ENCODE results near the gene NGLY1. TPM values are rescaled to one million over a fixed set of nuclear protein-coding genes. Genes with fewer than 3 reads are reported as not detected.

Gene NGLY1
- total and polyA plus RNA-seq, 2 experiments from 2014 or later, result 28.9 to 30.4 TPM

DNA sequence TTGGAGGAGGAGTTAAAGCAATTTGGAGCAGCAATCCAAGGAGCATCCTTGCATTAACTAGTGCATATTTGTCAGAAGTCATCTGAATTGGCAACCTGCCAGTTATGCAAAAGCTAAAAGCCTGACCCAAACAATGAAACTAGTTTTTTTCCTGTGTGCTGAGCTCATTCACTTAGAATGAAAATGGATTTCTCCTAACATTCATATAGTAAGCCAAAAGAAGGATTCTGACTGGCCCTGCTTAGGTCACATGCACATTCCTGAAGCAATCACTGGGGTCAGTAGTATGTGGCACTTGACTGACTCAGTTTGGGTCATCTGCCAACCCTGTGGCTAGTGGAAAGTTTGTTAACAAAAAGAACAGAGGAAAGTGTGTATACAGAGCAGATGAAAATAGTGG lies 37.1 kb upstream of the NGLY1 start:
- H4K20me1 ChIP-seq (ENCODE audit: insufficient read depth), result no peaks in the 10 kb centered on the region
- H3K9ac ChIP-seq, result peak overlapping the region; percentile 58
- peak overlapping the region; percentile 45 for H3K4me2 ChIP-seq (ENCODE audit: unreplicated experiment)
- H3F3A ChIP-seq (ENCODE audit: insufficient read depth), result peaks cover 18% of the 10 kb centered on the region
- peaks cover 13% of the 10 kb centered on the region for H3K4me1 ChIP-seq (ENCODE audit: insufficient read depth)
- no peaks in the 10 kb centered on the region for H3K36me3 ChIP-seq (ENCODE audit: low read depth)
- H2AFZ ChIP-seq, result peak overlapping the region; percentile 58
- no peaks in the 10 kb centered on the region for H3K9me2 ChIP-seq (ENCODE audit: insufficient read depth)
- DNase-seq, result peak; percentile 97
- H3K4me3 ChIP-seq, result peak overlapping the region; percentile 14; the same call in 1 of the 2 replicates
- no peaks in the 10 kb centered on the region for H3K9me3 ChIP-seq (ENCODE audit: low read depth)
- H3K27me3 ChIP-seq (replicated peaks; ENCODE audit: insufficient read depth), result no peaks in the 10 kb centered on the region; the same call in 1 of the 2 replicates
- no peak for TF ChIP-seq EZH2phosphoT487 (IDR thresholded peaks at IDR 0.05; ENCODE audit: insufficient read depth, low read depth)
- TF ChIP-seq EZH2 (IDR thresholded peaks at IDR 0.05; ENCODE audit: insufficient read depth, poor library complexity, severe bottlenecking), result no peak
- H3K27ac ChIP-seq, result peak overlapping the region; percentile 77
- H3K79me2 ChIP-seq (ENCODE audit: insufficient read depth), result no peaks in the 10 kb centered on the region
- in situ Hi-C loops (cut with MboI), result no loop called here

DNA sequence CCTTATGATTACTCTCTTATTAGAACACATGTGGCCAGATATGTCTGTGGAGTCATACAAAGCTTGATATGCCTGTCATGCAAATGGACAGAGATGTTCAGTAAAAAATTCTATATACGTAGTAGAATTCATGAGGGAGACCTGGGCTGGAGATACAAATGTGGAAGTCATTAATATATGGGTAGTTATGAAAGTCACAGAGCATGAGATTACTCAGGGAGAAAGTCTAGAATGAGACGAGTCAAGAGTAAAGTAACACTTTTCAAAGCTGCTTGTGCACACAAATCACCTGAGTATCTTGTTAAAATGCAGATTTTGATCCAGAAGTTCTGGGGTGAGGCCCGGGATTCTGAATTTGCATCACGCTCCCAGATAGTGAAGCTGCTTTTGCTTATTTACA lies 35.1 kb upstream of the NGLY1 start:
- TF ChIP-seq EZH2phosphoT487 (IDR thresholded peaks at IDR 0.05; ENCODE audit: insufficient read depth, low read depth) (no peak), EZH2 (IDR thresholded peaks at IDR 0.05; ENCODE audit: insufficient read depth, poor library complexity, severe bottlenecking) (no peak)
- H3K27ac ChIP-seq, result no peak overlapping the region
- peaks cover 13% of the 10 kb centered on the region for H3K4me1 ChIP-seq (ENCODE audit: insufficient read depth)
- no peaks in the 10 kb centered on the region; the same call in 1 of the 2 replicates for H3K27me3 ChIP-seq (replicated peaks; ENCODE audit: insufficient read depth)
- DNase-seq, result no peak
- H2AFZ ChIP-seq, result no peak overlapping the region
- H3K79me2 ChIP-seq (ENCODE audit: insufficient read depth), result no peaks in the 10 kb centered on the region
- 53 to 55% methylated on average over 4 of the region's 4 CpGs for WGBS, 2 experiments (ENCODE audit: low coverage in 1 of 2, low lambda C conversion rate in 2 of 2, missing lambda C conversion rate in 2 of 2)
- H3K4me2 ChIP-seq (ENCODE audit: unreplicated experiment), result no peak overlapping the region
- peaks cover 18% of the 10 kb centered on the region for H3F3A ChIP-seq (ENCODE audit: insufficient read depth)
- no peak overlapping the region for H3K4me3 ChIP-seq
- no peak overlapping the region for H3K9ac ChIP-seq
- H3K9me3 ChIP-seq (ENCODE audit: low read depth), result no peaks in the 10 kb centered on the region
- H3K9me2 ChIP-seq (ENCODE audit: insufficient read depth), result no peaks in the 10 kb centered on the region
- no peaks in the 10 kb centered on the region for H4K20me1 ChIP-seq (ENCODE audit: insufficient read depth)
- H3K36me3 ChIP-seq (ENCODE audit: low read depth), result no peaks in the 10 kb centered on the region
- in situ Hi-C loops (cut with MboI), result no loop called here

DNA sequence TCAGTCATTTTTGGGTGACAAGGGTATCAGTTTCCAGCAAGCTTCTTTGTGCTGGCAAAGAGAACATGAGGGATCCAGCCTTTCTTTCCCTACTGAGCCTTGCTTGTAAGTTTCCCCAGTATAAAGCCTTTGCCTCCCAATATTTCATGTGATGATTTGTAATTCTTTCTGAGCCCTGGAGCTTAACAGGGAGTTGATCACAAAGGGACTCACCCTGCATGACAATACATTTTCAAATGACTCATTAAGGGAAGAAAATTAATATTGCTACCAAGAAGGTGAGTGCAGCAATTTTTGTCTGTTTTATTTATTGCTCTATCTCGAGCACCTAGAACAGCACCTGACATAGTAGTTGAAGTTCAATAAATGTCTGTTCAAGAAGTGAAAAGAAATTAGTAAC lies 34.4 kb upstream of the NGLY1 start:
- in situ Hi-C loops (cut with MboI), result no loop called here
- 52 to 53% methylated on average over 1 of the region's 1 CpG for WGBS, 2 experiments (ENCODE audit: low coverage in 1 of 2, low lambda C conversion rate in 2 of 2, missing lambda C conversion rate in 2 of 2)
- Histone ChIP-seq H2AFZ (no peak overlapping the region), H3K9ac (no peak overlapping the region), H3K36me3 (ENCODE audit: low read depth) (no peaks in the 10 kb centered on the region), H3K4me3 (no peak overlapping the region), H3K9me2 (ENCODE audit: insufficient read depth) (no peaks in the 10 kb centered on the region), H3K79me2 (ENCODE audit: insufficient read depth) (no peaks in the 10 kb centered on the region), H3K27ac (no peak overlapping the region), H3K4me2 (ENCODE audit: unreplicated experiment) (no peak overlapping the region), H3K4me1 (ENCODE audit: insufficient read depth) (peaks cover 13% of the 10 kb centered on the region), H4K20me1 (ENCODE audit: insufficient read depth) (no peaks in the 10 kb centered on the region), H3K27me3 (replicated peaks; ENCODE audit: insufficient read depth) (no peaks in the 10 kb centered on the region; the same call in 1 of the 2 replicates), H3F3A (ENCODE audit: insufficient read depth) (peaks cover 18% of the 10 kb centered on the region), H3K9me3 (ENCODE audit: low read depth) (no peaks in the 10 kb centered on the region)
- DNase-seq, result no peak
- TF ChIP-seq EZH2 (IDR thresholded peaks at IDR 0.05; ENCODE audit: insufficient read depth, poor library complexity, severe bottlenecking) (no peak), EZH2phosphoT487 (IDR thresholded peaks at IDR 0.05; ENCODE audit: insufficient read depth, low read depth) (no peak)

DNA sequence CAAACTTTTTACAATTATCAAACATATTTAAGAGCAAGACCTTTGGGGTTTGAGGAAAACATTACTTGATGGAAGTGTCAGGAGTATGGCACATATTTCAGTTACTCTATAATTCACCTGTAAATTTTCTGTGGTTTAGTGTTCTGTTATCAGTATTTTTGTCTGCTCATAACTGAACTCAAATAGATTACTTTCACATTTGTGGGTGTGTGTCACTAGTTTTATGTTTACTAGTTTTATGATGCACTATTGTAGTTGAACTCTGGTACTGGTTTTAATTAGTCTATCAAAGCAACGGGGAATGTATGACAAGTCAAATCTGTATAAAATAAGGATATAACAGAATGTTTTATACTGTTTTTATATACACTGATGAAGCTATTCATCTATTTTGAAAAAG lies 33.9 kb upstream of the NGLY1 start:
- Histone ChIP-seq H3K27ac (no peak overlapping the region), H3K4me2 (ENCODE audit: unreplicated experiment) (no peak overlapping the region), H3K4me3 (no peak overlapping the region), H3K9ac (no peak overlapping the region), H3F3A (ENCODE audit: insufficient read depth) (peaks cover 18% of the 10 kb centered on the region), H3K79me2 (ENCODE audit: insufficient read depth) (no peaks in the 10 kb centered on the region), H3K9me3 (ENCODE audit: low read depth) (no peaks in the 10 kb centered on the region), H3K9me2 (ENCODE audit: insufficient read depth) (no peaks in the 10 kb centered on the region), H2AFZ (no peak overlapping the region), H3K27me3 (replicated peaks; ENCODE audit: insufficient read depth) (no peaks in the 10 kb centered on the region; the same call in 1 of the 2 replicates), H3K36me3 (ENCODE audit: low read depth) (no peaks in the 10 kb centered on the region), H3K4me1 (ENCODE audit: insufficient read depth) (peaks cover 13% of the 10 kb centered on the region), H4K20me1 (ENCODE audit: insufficient read depth) (no peaks in the 10 kb centered on the region)
- TF ChIP-seq EZH2 (IDR thresholded peaks at IDR 0.05; ENCODE audit: insufficient read depth, poor library complexity, severe bottlenecking), result no peak
- TF ChIP-seq EZH2phosphoT487 (IDR thresholded peaks at IDR 0.05; ENCODE audit: insufficient read depth, low read depth), result no peak
- in situ Hi-C loops (cut with MboI), result no loop called here
- 0% methylated on average over 1 of the region's 1 CpG for WGBS, 2 experiments (ENCODE audit: low coverage in 1 of 2, low lambda C conversion rate in 2 of 2, missing lambda C conversion rate in 2 of 2)
- DNase-seq, result no peak

DNA sequence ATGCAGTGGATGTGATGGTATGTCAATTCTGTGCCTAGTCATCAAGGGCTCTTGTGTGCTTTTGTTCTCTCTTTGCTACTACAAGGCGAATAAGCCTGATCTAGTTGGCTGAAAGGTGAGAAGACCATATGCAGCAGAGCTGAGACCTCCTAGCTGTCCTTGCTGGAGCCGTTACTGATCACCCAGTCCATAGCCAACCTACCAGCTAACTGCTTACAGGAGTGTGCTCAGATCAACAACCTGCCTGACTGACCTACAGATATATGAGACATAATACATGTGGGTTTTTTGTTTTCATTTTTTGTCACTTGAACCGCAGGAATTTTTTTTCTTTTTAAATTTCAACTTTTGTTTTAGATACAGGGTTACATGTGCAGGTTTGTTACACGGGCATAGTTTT lies 29.4 kb upstream of the NGLY1 start:
- no peak overlapping the region for H3K4me3 ChIP-seq
- no peaks in the 10 kb centered on the region for H3K9me2 ChIP-seq (ENCODE audit: insufficient read depth)
- TF ChIP-seq EZH2phosphoT487 (IDR thresholded peaks at IDR 0.05; ENCODE audit: insufficient read depth, low read depth) (no peak), EZH2 (IDR thresholded peaks at IDR 0.05; ENCODE audit: insufficient read depth, poor library complexity, severe bottlenecking) (no peak)
- no peaks in the 10 kb centered on the region for H3K36me3 ChIP-seq (ENCODE audit: low read depth)
- 63 to 67% methylated on average over 4 of the region's 4 CpGs for WGBS, 2 experiments (ENCODE audit: low coverage in 1 of 2, low lambda C conversion rate in 2 of 2, missing lambda C conversion rate in 2 of 2)
- no peaks in the 10 kb centered on the region for H3F3A ChIP-seq (ENCODE audit: insufficient read depth)
- H3K4me1 ChIP-seq (ENCODE audit: insufficient read depth), result no peaks in the 10 kb centered on the region
- H3K79me2 ChIP-seq (ENCODE audit: insufficient read depth), result no peaks in the 10 kb centered on the region
- DNase-seq, result no peak
- no peaks in the 10 kb centered on the region for H4K20me1 ChIP-seq (ENCODE audit: insufficient read depth)
- no peak overlapping the region for H3K27ac ChIP-seq
- H2AFZ ChIP-seq, result no peak overlapping the region
- H3K9me3 ChIP-seq (ENCODE audit: low read depth), result no peaks in the 10 kb centered on the region
- H3K4me2 ChIP-seq (ENCODE audit: unreplicated experiment), result no peak overlapping the region
- no peak overlapping the region for H3K9ac ChIP-seq
- in situ Hi-C loops (cut with MboI), result no loop called here
- H3K27me3 ChIP-seq (replicated peaks; ENCODE audit: insufficient read depth), result no peaks in the 10 kb centered on the region; the same call in none of the 2 replicates
